Body of pancreas (tissue), 4 donors: ENCODE measurements around the gene VPS72. TPM values are rescaled to one million over a fixed set of nuclear protein-coding genes. Genes with fewer than 3 reads are reported as not detected.
A peak's percentile ranks its signal among the peaks of the same experiment; 100 is the strongest.

Experiments
- ATAC-seq: fragments of 150-250 bp; one replicate; pipeline ENCODE4 v1.9.1; 2016
- DNase-seq, 4 donors: peaks; one replicate each; pipeline ENCODE4 v3.0.0-alpha.2; 2019
- H3K27ac ChIP-seq, 4 donors: fragments of 200-600 bp; sonication (generic); 1 replicate in 3 of 4; 2 replicates in 1 of 4; pipeline versions ENCODE4 v1.5.1 to v1.6.1; 2016 to 2019; ENCODE audit warnings: mild to moderate bottlenecking in 1 of 4, mixed read lengths in 1 of 4, moderate library complexity in 1 of 4
- H3K27me3 ChIP-seq, 2 donors: fragments of 200-600 bp; sonication (generic); one replicate each; pipeline ENCODE4 v1.6.0; 2016; ENCODE audit warnings: mild to moderate bottlenecking in 1 of 2
- H3K36me3 ChIP-seq, 2 donors: fragments of 200-600 bp; sonication (generic); replicated peaks in 1 of 2; 2 replicates each; pipeline ENCODE4 v1.5.1; 2016; ENCODE audit warnings: low read depth in 2 of 2; ENCODE audit not compliant: insufficient read depth in 1 of 2
- H3K4me1 ChIP-seq: fragments of 200-600 bp; sonication (generic); one replicate; pipeline ENCODE4 v1.6.0; 2016
- H3K4me3 ChIP-seq, 2 donors: fragments of 200-600 bp; sonication (generic); 1 replicate in 1 of 2; 2 replicates in 1 of 2; pipeline ENCODE4 v1.5.1; 2016 to 2019
- H3K9me3 ChIP-seq, 3 donors: fragments of 200-600 bp; sonication (generic); 1 replicate in 2 of 3; 2 replicates in 1 of 3; pipeline ENCODE4 v1.5.1; 2016
- CTCF ChIP-seq, 7 experiments: fragments of 450-650 bp in 4 of 7; fragments of 200-600 bp in 3 of 7; sonication (generic) in 3 of 7; IDR thresholded peaks; one replicate each; pipeline ENCODE4 v1.5.1; 2016 to 2019; ENCODE audit warnings: antibody characterized with exemption in 7 of 7
- POLR2A ChIP-seq, 3 donors: fragments of 450-650 bp; IDR thresholded peaks; one replicate each; pipeline ENCODE4 v1.6.1; 2016; ENCODE audit warnings: antibody characterized with exemption in 3 of 3, mild to moderate bottlenecking in 2 of 3
- WGBS, 2 donors: methylation state at CpG; one replicate each; pipeline ENCODE4 v1.1.5; 2017; 5-methylcytosine and 5-hydroxymethylcytosine counted together
- intact Hi-C: fragments of 100-400 bp; cut with DNase I; formaldehyde crosslinking; loops from one replicate; pipeline ENCODE4 v1.15.1; 2023
- total RNA-seq, 2 donors: library from RNA; depleted of rRNA; stranded (reverse); fragments of >200 nt; gene quantifications; one replicate each; pipeline ENCODE4 v1.1.0, GENCODE V29; 2016

VPS72 gene
- total RNA-seq, 2 donors from 2014 or later: 6.9 to 19.2 TPM

- H3K9me3 ChIP-seq: no peaks in the 10 kb centered on the region
- ATAC-seq: no peak
- peaks cover 17% of the 10 kb centered on the region for H3K4me1 ChIP-seq
- H3K4me3 ChIP-seq: no peak overlapping the region
- DNase-seq: no peak
- H3K27me3 ChIP-seq: peaks cover 0 to 23% of the 10 kb centered on the region in 2 donors
- H3K27ac ChIP-seq: no peak overlapping the region
- WGBS, 2 donors: 15 to 33% methylated on average over 13 to 31 of the region's 74 CpGs
- no peaks in the 10 kb centered on the region for H3K36me3 ChIP-seq
- intact Hi-C loops: no loop called here
- no peak for TF ChIP-seq CTCF (IDR thresholded peaks at IDR 0.05)
- no peak for TF ChIP-seq POLR2A (IDR thresholded peaks at IDR 0.05)
Observed at GRCh38 chr1:151132335-151133017, 57.5 kb downstream of the VPS72 start.

- DNase-seq: peak in 1 of 4 donors; percentile 26
- WGBS, 2 donors: 44 to 48% methylated on average over 30 to 39 of the region's 39 CpGs
- intact Hi-C loops: no loop called here
- Histone ChIP-seq H3K36me3 (no peaks in the 10 kb centered on the region), H3K4me3 (no peak overlapping the region), H3K4me1 (peaks cover 17% of the 10 kb centered on the region), H3K27ac (no peak overlapping the region), H3K9me3 (no peaks in the 10 kb centered on the region), H3K27me3 (peaks cover 0 to 23% of the 10 kb centered on the region in 2 donors)
- TF ChIP-seq CTCF (IDR thresholded peaks at IDR 0.05) (no peak), POLR2A (IDR thresholded peaks at IDR 0.05) (no peak)
- peak; percentile 57 for ATAC-seq
Observed at GRCh38 chr1:151131701-151132334, 58.2 kb downstream of the VPS72 start.

GRCh38 chr1:151130987-151131586, 58.9 kb downstream of the VPS72 start:
- Histone ChIP-seq H3K9me3 (no peaks in the 10 kb centered on the region), H3K4me3 (no peak overlapping the region), H3K27me3 (peaks cover 0 to 23% of the 10 kb centered on the region in 2 donors), H3K27ac (no peak overlapping the region), H3K36me3 (no peaks in the 10 kb centered on the region), H3K4me1 (peaks cover 17% of the 10 kb centered on the region)
- ATAC-seq (peak; percentile 90), DNase-seq (peak; percentile 66 to 82 (median 74))
- WGBS, 2 donors: 14 to 42% methylated on average over 19 to 45 of the region's 45 CpGs
- intact Hi-C loops: no loop called here
- TF ChIP-seq CTCF (IDR thresholded peaks at IDR 0.05): no peak
- TF ChIP-seq POLR2A (IDR thresholded peaks at IDR 0.05): no peak

- ATAC-seq: no peak
- no peak for TF ChIP-seq POLR2A (IDR thresholded peaks at IDR 0.05)
- DNase-seq: no peak
- Histone ChIP-seq H3K27me3 (peaks cover 0 to 23% of the 10 kb centered on the region in 2 donors), H3K36me3 (no peaks in the 10 kb centered on the region), H3K9me3 (no peaks in the 10 kb centered on the region), H3K4me3 (no peak overlapping the region), H3K27ac (no peak overlapping the region), H3K4me1 (peaks cover 21% of the 10 kb centered on the region)
- 79 to 85% methylated on average over 6 of the region's 6 CpGs for WGBS, 2 donors
- intact Hi-C loops: no loop called here
Observed at GRCh38 chr1:151128800-151129199, 61.2 kb downstream of the VPS72 start.

Other genes starting within 250 kb of the VPS72 start
- gene CERS2, start 215.4 kb downstream of the VPS72 start, total RNA-seq: 10 to 100 TPM; 70.9 to 84.8 TPM
- gene ANXA9, start 207.9 kb downstream of the VPS72 start, total RNA-seq: 10 to 100 TPM; 17.4 to 33.3 TPM
- 10 to 100 TPM; 36.3 to 39.2 TPM for gene MINDY1, start 183.3 kb downstream of the VPS72 start, total RNA-seq
- 10 to 100 TPM; 15.8 to 19.4 TPM for gene PRUNE1, start 181.7 kb downstream of the VPS72 start, total RNA-seq
- under 1 TPM in 1 of 2 donors, not detected in 1; 0.26 TPM for gene BNIPL, start 153.6 kb downstream of the VPS72 start, total RNA-seq
- 1 to 10 TPM; 5.7 to 6.9 TPM for gene C1orf56, start 142.4 kb downstream of the VPS72 start, total RNA-seq
- gene CDC42SE1, start 130.6 kb downstream of the VPS72 start, total RNA-seq: 10 to 100 TPM; 40.2 to 43.8 TPM
- gene MLLT11, start 129.8 kb downstream of the VPS72 start, total RNA-seq: 1 to 10 TPM in 1 of 2 donors, under 1 TPM in 1; 0.26 to 1.6 TPM
- 1 to 10 TPM; 4.3 to 9.1 TPM for gene GABPB2, start 119.4 kb downstream of the VPS72 start, total RNA-seq
- 1 to 10 TPM; 3.6 to 5.3 TPM for gene SEMA6C, start 43.6 kb downstream of the VPS72 start, total RNA-seq
- 1 to 10 TPM in 1 of 2 donors, under 1 TPM in 1; 0.99 to 1.6 TPM for gene TNFAIP8L2, start 33.5 kb downstream of the VPS72 start, total RNA-seq
- 1 to 10 TPM; 6.7 to 9.6 TPM for gene LYSMD1, start 24.3 kb downstream of the VPS72 start, total RNA-seq
- gene SCNM1, start 24.1 kb downstream of the VPS72 start, total RNA-seq: 10 to 100 TPM; 16.2 to 28.0 TPM
- gene TMOD4, start 14.2 kb downstream of the VPS72 start, total RNA-seq: 1 to 10 TPM in 1 of 2 donors, not detected in 1; 3.0 TPM
- 10 to 100 TPM; 19.5 to 51.4 TPM for gene PIP5K1A, start 8.4 kb upstream of the VPS72 start, total RNA-seq
- 10 to 100 TPM; 70.2 to 73.4 TPM for gene PSMD4, start 64.5 kb upstream of the VPS72 start, total RNA-seq
- gene ZNF687, start 92.1 kb upstream of the VPS72 start, total RNA-seq: 10 to 100 TPM; 15.0 to 24.4 TPM
- gene PI4KB, start 137.2 kb upstream of the VPS72 start, total RNA-seq: 10 to 100 TPM; 39.6 to 40.2 TPM
- 10 to 100 TPM in 1 of 2 donors, 1 to 10 TPM in 1; 8.3 to 14.5 TPM for gene RFX5, start 157.1 kb upstream of the VPS72 start, total RNA-seq
- 100 to 1,000 TPM in 1 of 2 donors, 10 to 100 TPM in 1; 52.1 to 106 TPM for gene SELENBP1, start 182.5 kb upstream of the VPS72 start, total RNA-seq
- 100 to 1,000 TPM; 109 to 126 TPM for gene PSMB4, start 209.4 kb upstream of the VPS72 start, total RNA-seq